OCI-LY3 (cell line): ENCODE results near the gene SSBP4.

Source experiments
- H2AFZ ChIP-seq: fragments of 200-600, 300-600 bp; shearing (Covaris generic); 2 replicates; pipeline ENCODE4 v1.6.0; 2014; ENCODE audit warnings: antibody characterized with exemption, low read depth, low read length
- H3K27ac ChIP-seq: fragments of 200-600, 300-600 bp; sonication (generic); 2 replicates; pipeline ENCODE4 v1.5.1; 2014; ENCODE audit warnings: mild to moderate bottlenecking, low read length, moderate library complexity, mixed read lengths
- H3K27me3 ChIP-seq: fragments of 200-600, 300-600 bp; sonication (generic); 2 replicates; pipeline ENCODE4 v1.6.1; 2014; ENCODE audit warnings: low read depth, low read length, mixed read lengths
- H3K36me3 ChIP-seq: fragments of 200-600, 300-600 bp; sonication (generic); replicated peaks from 2 replicates; pipeline ENCODE3; 2014; ENCODE audit warnings: low read depth, low read length, mixed read lengths
- H3K4me1 ChIP-seq: fragments of 300-600, 200-600 bp; sonication (generic); 2 replicates; pipeline ENCODE4 v1.6.1; 2014; ENCODE audit warnings: low read length, mixed read lengths
- H3K4me2 ChIP-seq: fragments of 200-600, 300-600 bp; sonication (generic); 2 replicates; pipeline ENCODE4 v1.6.1; 2014; ENCODE audit warnings: low read length, mixed read lengths
- H3K4me3 ChIP-seq: fragments of 300-600, 200-600 bp; sonication (generic); 2 replicates; pipeline ENCODE4 v1.5.1; 2014; ENCODE audit warnings: antibody characterized with exemption, mild to moderate bottlenecking, low read length, moderate library complexity
- H3K79me2 ChIP-seq: fragments of 300-600, 200-600 bp; shearing (Covaris generic); 2 replicates; pipeline ENCODE4 v1.6.1; 2014; ENCODE audit warnings: mild to moderate bottlenecking, low read length, mixed read lengths
- H3K9ac ChIP-seq: fragments of 300-600, 200-600 bp; shearing (Covaris generic); 2 replicates; pipeline ENCODE4 v1.6.0; 2014; ENCODE audit warnings: mild to moderate bottlenecking, low read length, moderate library complexity
- H3K9me3 ChIP-seq: fragments of 200-600, 300-600 bp; shearing (Covaris generic); 2 replicates; pipeline ENCODE4 v1.6.1; 2014; ENCODE audit warnings: low read length, mixed read lengths; ENCODE audit not compliant: insufficient read depth
- H4K20me1 ChIP-seq: fragments of 200-600, 300-600 bp; sonication (generic); 2 replicates; pipeline ENCODE4 v1.6.1; 2016; ENCODE audit warnings: low read length, mixed read lengths; ENCODE audit not compliant: insufficient read depth
- EZH2phosphoT487 ChIP-seq: fragments of 200-600 bp; shearing (Covaris generic); IDR thresholded peaks from 2 replicates; pipeline ENCODE4 v1.6.1; 2018; ENCODE audit warnings: antibody characterized with exemption, mixed run types, low read depth
- TF ChIP-seq, protein P1 (sequence below): fragments of 200-600, 300-600 bp; sonication (generic); IDR thresholded peaks from 2 replicates; pipeline ENCODE4 v1.5.1; 2014; ENCODE audit warnings: antibody characterized with exemption, low read length, low read depth

The SSBP4 gene

GRCh38 chr19:18443406-18443805, 24.2 kb downstream of the SSBP4 start:
- TF ChIP-seq, protein P1, sequence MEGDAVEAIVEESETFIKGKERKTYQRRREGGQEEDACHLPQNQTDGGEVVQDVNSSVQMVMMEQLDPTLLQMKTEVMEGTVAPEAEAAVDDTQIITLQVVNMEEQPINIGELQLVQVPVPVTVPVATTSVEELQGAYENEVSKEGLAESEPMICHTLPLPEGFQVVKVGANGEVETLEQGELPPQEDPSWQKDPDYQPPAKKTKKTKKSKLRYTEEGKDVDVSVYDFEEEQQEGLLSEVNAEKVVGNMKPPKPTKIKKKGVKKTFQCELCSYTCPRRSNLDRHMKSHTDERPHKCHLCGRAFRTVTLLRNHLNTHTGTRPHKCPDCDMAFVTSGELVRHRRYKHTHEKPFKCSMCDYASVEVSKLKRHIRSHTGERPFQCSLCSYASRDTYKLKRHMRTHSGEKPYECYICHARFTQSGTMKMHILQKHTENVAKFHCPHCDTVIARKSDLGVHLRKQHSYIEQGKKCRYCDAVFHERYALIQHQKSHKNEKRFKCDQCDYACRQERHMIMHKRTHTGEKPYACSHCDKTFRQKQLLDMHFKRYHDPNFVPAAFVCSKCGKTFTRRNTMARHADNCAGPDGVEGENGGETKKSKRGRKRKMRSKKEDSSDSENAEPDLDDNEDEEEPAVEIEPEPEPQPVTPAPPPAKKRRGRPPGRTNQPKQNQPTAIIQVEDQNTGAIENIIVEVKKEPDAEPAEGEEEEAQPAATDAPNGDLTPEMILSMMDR = no peak
- TF ChIP-seq EZH2phosphoT487 = no peak
- H4K20me1 ChIP-seq = peaks cover 35% of the 10 kb centered on the region; the same call in 1 of the 2 replicates
- H2AFZ ChIP-seq = no peak overlapping the region
- H3K27ac ChIP-seq = no peak overlapping the region
- no peak overlapping the region for H3K4me3 ChIP-seq
- H3K4me1 ChIP-seq = peaks cover 10% of the 10 kb centered on the region
- H3K9me3 ChIP-seq = no peaks in the 10 kb centered on the region
- H3K9ac ChIP-seq = no peak overlapping the region
- no peaks in the 10 kb centered on the region for H3K27me3 ChIP-seq
- H3K36me3 ChIP-seq = peaks cover 54% of the 10 kb centered on the region
- H3K79me2 ChIP-seq = peaks cover 8% of the 10 kb centered on the region; the same call in 1 of the 2 replicates
- no peak overlapping the region for H3K4me2 ChIP-seq

- Histone ChIP-seq H3K27me3 (no peaks in the 10 kb centered on the region), H3K36me3 (peaks cover 58% of the 10 kb centered on the region), H3K4me2 (no peak overlapping the region), H3K79me2 (peaks cover 10% of the 10 kb centered on the region; the same call in 1 of the 2 replicates), H3K9me3 (no peaks in the 10 kb centered on the region), H3K4me1 (peaks cover 8% of the 10 kb centered on the region), H3K9ac (no peak overlapping the region), H4K20me1 (peaks cover 38% of the 10 kb centered on the region; the same call in 1 of the 2 replicates), H3K4me3 (no peak overlapping the region), H2AFZ (no peak overlapping the region), H3K27ac (no peak overlapping the region)
- TF ChIP-seq, protein P1 = no peak
- TF ChIP-seq EZH2phosphoT487 = no peak
Measured at GRCh38 chr19:18443831-18444230, 24.6 kb downstream of the SSBP4 start.

- H3K79me2 ChIP-seq = peaks cover 10% of the 10 kb centered on the region; the same call in 1 of the 2 replicates
- no peak overlapping the region for H2AFZ ChIP-seq
- no peak overlapping the region for H3K4me3 ChIP-seq
- H3K36me3 ChIP-seq = peaks cover 65% of the 10 kb centered on the region
- no peak overlapping the region for H3K9ac ChIP-seq
- peaks cover 39% of the 10 kb centered on the region; the same call in 1 of the 2 replicates for H4K20me1 ChIP-seq
- TF ChIP-seq EZH2phosphoT487 = no peak
- TF ChIP-seq, protein P1 = no peak
- no peak overlapping the region for H3K27ac ChIP-seq
- H3K4me2 ChIP-seq = no peak overlapping the region
- H3K4me1 ChIP-seq = peaks cover 1% of the 10 kb centered on the region
- H3K27me3 ChIP-seq = no peaks in the 10 kb centered on the region
- H3K9me3 ChIP-seq = no peaks in the 10 kb centered on the region
Measured at GRCh38 chr19:18444513-18444912, 25.3 kb downstream of the SSBP4 start.

DNA sequence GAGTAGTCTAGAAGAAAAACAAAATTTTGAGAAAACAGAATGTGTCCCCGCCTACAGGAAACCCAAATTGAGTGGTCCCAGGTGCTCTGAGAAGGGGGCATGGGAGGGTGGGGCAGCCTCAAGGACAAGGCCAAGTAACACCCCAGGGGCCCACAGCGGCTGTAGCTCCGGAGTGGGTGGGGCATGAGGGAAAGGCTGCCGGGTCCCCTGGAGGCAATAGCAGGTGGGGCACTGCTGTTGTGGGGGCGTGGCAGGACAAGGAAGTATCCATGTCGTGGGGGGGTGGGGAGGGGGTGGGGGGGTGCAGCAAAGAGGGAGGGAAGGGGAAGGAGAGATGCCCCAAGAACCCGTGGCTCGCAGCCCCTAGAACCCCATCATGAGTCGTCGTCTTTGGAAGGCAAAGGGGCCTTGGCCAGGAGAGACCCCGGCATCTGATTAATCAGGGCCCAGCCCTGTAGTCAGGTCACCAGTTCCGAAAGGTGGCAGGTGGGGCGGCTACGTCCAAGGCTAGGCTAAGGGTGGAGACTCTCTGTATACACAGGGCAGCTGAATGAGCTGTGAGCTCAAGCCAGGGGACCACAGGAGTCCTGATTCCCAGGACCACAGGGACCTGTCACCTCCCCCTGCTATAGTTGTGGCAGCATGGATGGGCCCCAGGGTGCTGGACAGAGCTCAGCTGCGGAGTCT, 26.2 kb downstream of the SSBP4 start:
- Histone ChIP-seq H2AFZ (no peak overlapping the region), H3K79me2 (peaks cover 10% of the 10 kb centered on the region; the same call in 1 of the 2 replicates), H3K36me3 (peaks cover 74% of the 10 kb centered on the region), H3K9ac (no peak overlapping the region), H3K27ac (no peak overlapping the region), H3K4me3 (no peak overlapping the region), H3K27me3 (no peaks in the 10 kb centered on the region), H3K4me1 (no peaks in the 10 kb centered on the region), H3K9me3 (no peaks in the 10 kb centered on the region), H4K20me1 (peaks cover 38% of the 10 kb centered on the region; the same call in 1 of the 2 replicates), H3K4me2 (no peak overlapping the region)
- TF ChIP-seq, protein P1 = no peak
- TF ChIP-seq EZH2phosphoT487 = no peak
